OCI-LY3 (cell line): ENCODE measurements around the gene FBN3.

Experiments
- H2AFZ ChIP-seq: fragments of 200-600, 300-600 bp; shearing (Covaris generic); 2 replicates; pipeline ENCODE4 v1.6.0; 2014; ENCODE audit warnings: antibody characterized with exemption, low read depth, low read length
- H3K27ac ChIP-seq: fragments of 200-600, 300-600 bp; sonication (generic); 2 replicates; pipeline ENCODE4 v1.5.1; 2014; ENCODE audit warnings: mild to moderate bottlenecking, low read length, moderate library complexity, mixed read lengths
- H3K27me3 ChIP-seq: fragments of 200-600, 300-600 bp; sonication (generic); 2 replicates; pipeline ENCODE4 v1.6.1; 2014; ENCODE audit warnings: low read depth, low read length, mixed read lengths
- H3K36me3 ChIP-seq: fragments of 200-600, 300-600 bp; sonication (generic); replicated peaks from 2 replicates; pipeline ENCODE3; 2014; ENCODE audit warnings: low read depth, low read length, mixed read lengths
- H3K4me1 ChIP-seq: fragments of 300-600, 200-600 bp; sonication (generic); 2 replicates; pipeline ENCODE4 v1.6.1; 2014; ENCODE audit warnings: low read length, mixed read lengths
- H3K4me2 ChIP-seq: fragments of 200-600, 300-600 bp; sonication (generic); 2 replicates; pipeline ENCODE4 v1.6.1; 2014; ENCODE audit warnings: low read length, mixed read lengths
- H3K4me3 ChIP-seq: fragments of 300-600, 200-600 bp; sonication (generic); 2 replicates; pipeline ENCODE4 v1.5.1; 2014; ENCODE audit warnings: antibody characterized with exemption, mild to moderate bottlenecking, low read length, moderate library complexity
- H3K79me2 ChIP-seq: fragments of 300-600, 200-600 bp; shearing (Covaris generic); 2 replicates; pipeline ENCODE4 v1.6.1; 2014; ENCODE audit warnings: mild to moderate bottlenecking, low read length, mixed read lengths
- H3K9ac ChIP-seq: fragments of 300-600, 200-600 bp; shearing (Covaris generic); 2 replicates; pipeline ENCODE4 v1.6.0; 2014; ENCODE audit warnings: mild to moderate bottlenecking, low read length, moderate library complexity
- H3K9me3 ChIP-seq: fragments of 200-600, 300-600 bp; shearing (Covaris generic); 2 replicates; pipeline ENCODE4 v1.6.1; 2014; ENCODE audit warnings: low read length, mixed read lengths; ENCODE audit not compliant: insufficient read depth
- H4K20me1 ChIP-seq: fragments of 200-600, 300-600 bp; sonication (generic); 2 replicates; pipeline ENCODE4 v1.6.1; 2016; ENCODE audit warnings: low read length, mixed read lengths; ENCODE audit not compliant: insufficient read depth
- CTCF ChIP-seq: fragments of 200-600, 300-600 bp; sonication (generic); IDR thresholded peaks from 2 replicates; pipeline ENCODE4 v1.5.1; 2014; ENCODE audit warnings: antibody characterized with exemption, low read length, low read depth
- EZH2phosphoT487 ChIP-seq: fragments of 200-600 bp; shearing (Covaris generic); IDR thresholded peaks from 2 replicates; pipeline ENCODE4 v1.6.1; 2018; ENCODE audit warnings: antibody characterized with exemption, mixed run types, low read depth

FBN3 gene

GRCh38 chr19:8126511-8126910, 22.9 kb downstream of the FBN3 start:
- Histone ChIP-seq H3K4me2 (no peak overlapping the region), H3K4me3 (no peak overlapping the region), H3K36me3 (no peaks in the 10 kb centered on the region), H3K79me2 (no peaks in the 10 kb centered on the region), H2AFZ (no peak overlapping the region), H3K4me1 (no peaks in the 10 kb centered on the region), H4K20me1 (no peaks in the 10 kb centered on the region), H3K9ac (no peak overlapping the region), H3K27me3 (0 out of 2 replicates have a peak, but pooled peaks cover 2% of the 10 kb centered on the region), H3K27ac (no peak overlapping the region), H3K9me3 (no peaks in the 10 kb centered on the region)
- TF ChIP-seq EZH2phosphoT487 (no peak), CTCF (no peak)

- no peaks in the 10 kb centered on the region for H4K20me1 ChIP-seq
- H3K36me3 ChIP-seq, result no peaks in the 10 kb centered on the region
- no peak overlapping the region for H2AFZ ChIP-seq
- no peak for TF ChIP-seq EZH2phosphoT487
- no peak for TF ChIP-seq CTCF
- H3K9me3 ChIP-seq, result no peaks in the 10 kb centered on the region
- no peak overlapping the region for H3K4me3 ChIP-seq
- no peak overlapping the region for H3K27ac ChIP-seq
- H3K79me2 ChIP-seq, result no peaks in the 10 kb centered on the region
- no peak overlapping the region for H3K9ac ChIP-seq
- no peaks in the 10 kb centered on the region for H3K4me1 ChIP-seq
- H3K4me2 ChIP-seq, result no peak overlapping the region
- H3K27me3 ChIP-seq, result 0 out of 2 replicates have a peak, but pooled peaks cover 2% of the 10 kb centered on the region
Measured at GRCh38 chr19:8126008-8126407, 23.4 kb downstream of the FBN3 start.

GRCh38 chr19:8123683-8124082, 25.7 kb downstream of the FBN3 start:
- Histone ChIP-seq H3K4me2 (no peak overlapping the region), H2AFZ (no peak overlapping the region), H3K4me1 (no peaks in the 10 kb centered on the region), H3K79me2 (no peaks in the 10 kb centered on the region), H3K27ac (no peak overlapping the region), H3K9ac (no peak overlapping the region), H3K9me3 (no peaks in the 10 kb centered on the region), H4K20me1 (no peaks in the 10 kb centered on the region), H3K27me3 (no peaks in the 10 kb centered on the region), H3K36me3 (no peaks in the 10 kb centered on the region), H3K4me3 (no peak overlapping the region)
- TF ChIP-seq CTCF (no peak), EZH2phosphoT487 (no peak)

- no peaks in the 10 kb centered on the region for H3K79me2 ChIP-seq
- H4K20me1 ChIP-seq, result no peaks in the 10 kb centered on the region; the same call in 1 of the 2 replicates
- H3K9me3 ChIP-seq, result no peaks in the 10 kb centered on the region
- H3K4me2 ChIP-seq, result no peak overlapping the region
- TF ChIP-seq CTCF (no peak), EZH2phosphoT487 (no peak)
- H3K4me1 ChIP-seq, result no peaks in the 10 kb centered on the region
- H3K27me3 ChIP-seq, result no peaks in the 10 kb centered on the region
- no peak overlapping the region for H2AFZ ChIP-seq
- no peak overlapping the region for H3K4me3 ChIP-seq
- no peak overlapping the region for H3K27ac ChIP-seq
- H3K36me3 ChIP-seq, result no peaks in the 10 kb centered on the region
- H3K9ac ChIP-seq, result no peak overlapping the region
Measured at GRCh38 chr19:8120636-8121480, 28.5 kb downstream of the FBN3 start.
